D341Med (cell line): ENCODE data around the gene CISD3.

Experiments
- DNase-seq: peaks from one replicate; pipeline ENCODE4 v3.0.0; 2012; ENCODE audit warnings: low spot score

The CISD3 gene

GRCh38 chr17:38728290-38728831 lies 1.8 kb upstream of the CISD3 start:
- no peak for DNase-seq

GRCh38 chr17:38729368-38729885 lies 714 bp upstream of the CISD3 start:
- no peak for DNase-seq

- DNase-seq, result peak; percentile 70
These were observed 612 bp downstream of the CISD3 start for GRCh38 chr17:38730526-38731379.

- DNase-seq, result no peak
These were observed 1.6 kb downstream of the CISD3 start for GRCh38 chr17:38731526-38732294.

- no peak for DNase-seq
These were observed 2.5 kb downstream of the CISD3 start for GRCh38 chr17:38732376-38733281.

GRCh38 chr17:38733282-38733981 lies 3.3 kb downstream of the CISD3 start:
- no peak for DNase-seq

- peak; percentile 67 for DNase-seq
These were observed 4.1 kb downstream of the CISD3 start for GRCh38 chr17:38733982-38734973.

- DNase-seq, result peak; percentile 94
These were observed 5.2 kb downstream of the CISD3 start for GRCh38 chr17:38735161-38735997.

- DNase-seq, result no peak
These were observed 8.0 kb downstream of the CISD3 start for GRCh38 chr17:38738007-38738662.

GRCh38 chr17:38738686-38739085 lies 8.5 kb downstream of the CISD3 start:
- no peak for DNase-seq

GRCh38 chr17:38739305-38739704 lies 9.2 kb downstream of the CISD3 start:
- no peak for DNase-seq

GRCh38 chr17:38740044-38740443 lies 9.9 kb downstream of the CISD3 start:
- DNase-seq, result no peak

GRCh38 chr17:38740806-38741205 lies 10.7 kb downstream of the CISD3 start:
- DNase-seq, result no peak

- DNase-seq, result no peak
These were observed 11.3 kb downstream of the CISD3 start for GRCh38 chr17:38741461-38741860.

GRCh38 chr17:38741921-38742410 lies 11.8 kb downstream of the CISD3 start:
- no peak for DNase-seq

- peak; percentile 73 for DNase-seq
These were observed 12.5 kb downstream of the CISD3 start for GRCh38 chr17:38742411-38743308.

- DNase-seq, result no peak
These were observed 13.5 kb downstream of the CISD3 start for GRCh38 chr17:38743556-38744171.
